ENCODE results near the gene C1S. TPM values are rescaled to one million over a fixed set of nuclear protein-coding genes. Genes with fewer than 3 reads are reported as not detected.

The C1S gene
- total and polyA plus RNA-seq, 9 of the 15 experiments (the other 6 are each of a cell fraction or from before 2014, with no cell fraction given): 0.08 to 0.84 (median 0.27) TPM

GRCh38 chr12:7021956-7022355, 38.6 kb upstream of the C1S start (continued):
- TF ChIP-seq ZNF449 (CRISPR knock-in tag; IDR thresholded peaks at IDR 0.05) (no peak), ZNF780A (CRISPR knock-in tag; IDR thresholded peaks at IDR 0.05) (no peak), PHF8 (IDR thresholded peaks at IDR 0.05; ENCODE audit: borderline replicate concordance, low read length) (no peak), GATA2 (CRISPR knock-in tag; IDR thresholded peaks at IDR 0.05) (no peak), NR3C1 (CRISPR knock-in tag; IDR thresholded peaks at IDR 0.05) (no peak), ETV6 (IDR thresholded peaks at IDR 0.05; ENCODE audit: borderline replicate concordance in 1 of 2, low read depth in 2 of 2, low read length in 1 of 2) (no peak), ETV6 (CRISPR knock-in tag; IDR thresholded peaks at IDR 0.05; ENCODE audit: borderline replicate concordance) (no peak), RCOR1 (IDR thresholded peaks at IDR 0.05; ENCODE audit: borderline replicate concordance in 1 of 2, low read depth in 2 of 2, low read length in 2 of 2) (peak in 1 of 2 experiments; percentile 65; a peak in 2 of 4 replicates), PRPF4 (IDR thresholded peaks at IDR 0.05; ENCODE audit: insufficient read depth, low read depth, low read length, poor library complexity, severe bottlenecking) (no peak), ZNF75A (CRISPR knock-in tag; IDR thresholded peaks at IDR 0.05) (no peak)

- intact Hi-C loops (cut with micrococcal nuclease) (no loop called here), in situ Hi-C loops (cut with MboI) (no loop called here)
- TF ChIP-seq TCFL5 (CRISPR knock-in tag; conservative IDR thresholded peaks at IDR 0.05): no peak
- TF ChIP-seq HMBOX1 (IDR thresholded peaks at IDR 0.05): peak; percentile 94
- no peaks in the 10 kb centered on the region for H3K9me1 ChIP-seq (ENCODE audit: control insufficient read depth, insufficient read depth, low read length)
- no peaks in the 10 kb centered on the region for H3K36me3 ChIP-seq (ENCODE audit: control insufficient read depth, insufficient read depth, low read length)
- no peak overlapping the region for H3K27ac ChIP-seq (ENCODE audit: extremely low read depth, low read depth, low read length)
- H3K4me3 ChIP-seq: no peak overlapping the region
- H3K79me2 ChIP-seq (ENCODE audit: control insufficient read depth, insufficient read depth, low read length): peaks cover under 1% of the 10 kb centered on the region
- WGBS (ENCODE audit: insufficient coverage, low coverage, missing lambda C conversion rate): 44% methylated on average over 3 of the region's 3 CpGs
- CTCF ChIA-PET (ENCODE audit: low intra/inter-chr PET ratio): no interaction called here
- H3K9ac ChIP-seq (ENCODE audit: insufficient read depth in 1 of 2, low read depth in 2 of 2, low read length in 2 of 2): no peak overlapping the region
- no peaks in the 10 kb centered on the region for H3K9me3 ChIP-seq (replicated peaks; ENCODE audit: control insufficient read depth, insufficient read depth, low read depth, low read length)
- no TSS peak for BruUV-seq (replicated peaks)
- FAIRE-seq: no peak
- POLR2A ChIA-PET: no interaction called here
- peak overlapping the region; percentile 66 for H2AFZ ChIP-seq (ENCODE audit: low read depth, low read length)
- no peaks in the 10 kb centered on the region for H4K20me1 ChIP-seq (replicated peaks; ENCODE audit: control insufficient read depth, insufficient read depth, low read length)
- DNase-seq (ENCODE audit: extremely low read depth in 1 of 4, low spot score in 3 of 4): no peak
- 0 out of 2 replicates have a peak overlapping the region, but pooled peaks have one; percentile 5 for H3K4me2 ChIP-seq (ENCODE audit: insufficient read depth, low read length)
- H3K27me3 ChIP-seq (ENCODE audit: control insufficient read depth in 2 of 2, insufficient read depth in 2 of 2, low read length in 2 of 2): no peaks in the 10 kb centered on the region
- no peak for ATAC-seq
- peaks cover 2 to 8% of the 10 kb centered on the region in 2 experiments; a peak in 4 of 5 replicates for H3K4me1 ChIP-seq (replicated peaks in 1 of 2; ENCODE audit: control insufficient read depth in 2 of 2, insufficient read depth in 2 of 2, low read length in 2 of 2)
These were observed 37.4 kb upstream of the C1S start for GRCh38 chr12:7023114-7023513.

Data from K562 (cell line).